Activated CD4-positive, alpha-beta memory T cell treated with anti-CD3 and anti-CD28 coated beads, Interleukin-2, amount 10 ng/mL, durations not matched to agents 7 days and 5 days (primary cell): ENCODE results near the gene GIMAP5. TPM values are rescaled to one million over a fixed set of nuclear protein-coding genes. Genes with fewer than 3 reads are reported as not detected.

Experiments used
- CTCF ChIA-PET: fragments of 350-600 bp; sonication (Branson Sonifier 250); formaldehyde crosslinking; loops from one replicate; lab custom pipeline; 2021; ENCODE audit warnings: antibody characterized with exemption, inconsistent platforms; lab: Charles Lee
- POLR2A ChIA-PET: fragments of 350-600 bp; sonication (Branson Sonifier 250); formaldehyde crosslinking; loops from one replicate; lab custom pipeline; 2021; ENCODE audit warnings: antibody characterized with exemption; lab: Charles Lee
- DNase-seq: peaks from one replicate; pipeline ENCODE4 v3.0.0-alpha.2; 2020
- H3K27ac Mint-ChIP-seq: one replicate; pipeline ENCODE4 v1.8.0; 2021; ENCODE audit warnings: mild to moderate bottlenecking, mixed read lengths
- H3K27me3 Mint-ChIP-seq: one replicate; pipeline ENCODE4 v1.8.0; 2021; ENCODE audit warnings: mixed read lengths
- H3K36me3 Mint-ChIP-seq: one replicate; pipeline ENCODE4 v1.8.0; 2021; ENCODE audit warnings: low read depth, mixed read lengths
- H3K4me1 Mint-ChIP-seq: one replicate; pipeline ENCODE4 v1.8.0; 2021; ENCODE audit warnings: mixed read lengths
- H3K4me3 Mint-ChIP-seq: one replicate; pipeline ENCODE4 v1.8.0; 2021; ENCODE audit warnings: mild to moderate bottlenecking, mixed read lengths
- H3K9me3 Mint-ChIP-seq: one replicate; pipeline ENCODE4 v1.8.0; 2021; ENCODE audit warnings: mixed read lengths
- total RNA-seq, 2 experiments: library from RNA; stranded (reverse); gene quantifications; one replicate each; pipeline ENCODE4 v1.2.3, GENCODE V29; 2021

The GIMAP5 gene
- total RNA-seq, 2 experiments from 2014 or later, result 83.9 to 84.3 TPM

- peak overlapping the region; percentile 99 for H3K4me3 Mint-ChIP-seq
- POLR2A ChIA-PET, result interaction anchor here (0.9 to 5.8 kb wide), 20 partner anchors 11 to 296 kb away, joined by 3 to 42 read pairs (median 15); partner anchors contain the start of genes GIMAP1, GIMAP2, GIMAP4 and GIMAP6
- no peaks in the 10 kb centered on the region for H3K9me3 Mint-ChIP-seq
- peaks cover 80% of the 10 kb centered on the region for H3K4me1 Mint-ChIP-seq
- DNase-seq, result no peak
- peaks cover 44% of the 10 kb centered on the region for H3K36me3 Mint-ChIP-seq
- CTCF ChIA-PET, result interaction anchor here (0.7 to 3.3 kb wide), 4 partner anchors 19 to 288 kb away, joined by 3 to 29 read pairs (median 8); no protein-coding TSS in a partner anchor
- no peaks in the 10 kb centered on the region for H3K27me3 Mint-ChIP-seq
- peak overlapping the region; percentile 94 for H3K27ac Mint-ChIP-seq
These were observed 354 bp upstream of the GIMAP5 start for GRCh38 chr7:150736864-150737263.

DNA sequence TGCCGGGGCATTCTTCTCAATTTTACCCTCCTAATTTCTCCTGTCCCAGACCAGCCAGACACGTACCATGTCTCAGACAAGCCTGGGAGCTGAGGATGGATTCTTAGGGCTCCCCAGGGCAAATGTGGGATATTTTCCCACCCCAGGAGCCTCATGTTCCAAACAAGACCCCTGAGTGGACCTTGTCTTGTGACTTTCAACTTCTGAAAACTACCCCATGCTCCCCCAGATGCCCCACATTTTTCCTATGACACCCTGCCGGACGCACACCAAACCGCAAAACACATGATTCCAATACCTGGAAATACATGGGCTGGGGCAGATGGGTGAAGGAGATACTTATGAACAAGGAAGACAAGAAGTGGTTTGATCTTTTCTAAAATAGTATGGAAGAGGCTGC, 874 bp downstream of the GIMAP5 start:
- Mint-ChIP-seq H3K27ac (peak overlapping the region; percentile 94), H3K9me3 (no peaks in the 10 kb centered on the region), H3K27me3 (no peaks in the 10 kb centered on the region), H3K4me3 (peak overlapping the region; percentile 99), H3K4me1 (peaks cover 80% of the 10 kb centered on the region), H3K36me3 (peaks cover 56% of the 10 kb centered on the region)
- CTCF ChIA-PET, result interaction anchor here (0.6 to 3.3 kb wide), 6 partner anchors 18 to 289 kb away, joined by 3 to 29 read pairs (median 8); partner anchors contain the start of genes GIMAP1 and GIMAP4
- DNase-seq, result no peak
- POLR2A ChIA-PET, result interaction anchor here (0.9 to 5.8 kb wide), 37 partner anchors 8 to 369 kb away, joined by 3 to 42 read pairs (median 5); partner anchors contain the start of genes GIMAP1, GIMAP2, GIMAP4 and GIMAP6

DNA sequence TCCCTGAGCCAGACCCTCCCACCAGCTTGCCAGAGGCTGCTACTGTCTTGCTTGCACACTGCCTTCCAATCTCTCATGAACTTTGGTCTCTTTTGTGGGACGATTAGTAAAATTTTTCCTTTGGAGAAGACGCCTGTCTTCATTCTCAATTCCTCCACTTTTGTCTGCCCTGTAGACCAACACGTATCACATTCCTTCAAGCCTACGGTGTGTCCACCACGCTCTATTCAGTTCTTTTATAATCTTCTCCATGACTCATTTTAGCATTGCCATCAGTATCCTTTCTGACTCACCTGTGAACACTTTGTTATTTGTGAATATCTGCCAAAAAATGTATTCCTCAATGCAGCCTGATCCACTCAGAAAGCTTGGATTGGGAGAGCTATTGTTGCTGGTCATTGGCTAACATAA, 1.4 kb downstream of the GIMAP5 start:
- Mint-ChIP-seq H3K4me1 (peaks cover 80% of the 10 kb centered on the region), H3K36me3 (peaks cover 61% of the 10 kb centered on the region), H3K27me3 (no peaks in the 10 kb centered on the region), H3K9me3 (no peaks in the 10 kb centered on the region), H3K27ac (peak overlapping the region; percentile 94), H3K4me3 (peak overlapping the region; percentile 99)
- no peak for DNase-seq
- POLR2A ChIA-PET, result interaction anchor here (0.9 to 5.8 kb wide), 30 partner anchors 8 to 333 kb away, joined by 3 to 42 read pairs (median 6); partner anchors contain the start of genes GIMAP1, GIMAP2, GIMAP4 and GIMAP6
- CTCF ChIA-PET, result interaction anchor here (0.6 to 3.3 kb wide), 7 partner anchors 17 to 290 kb away, joined by 3 to 29 read pairs (median 5); partner anchors contain the start of genes GIMAP1 and GIMAP4

- CTCF ChIA-PET, result interaction anchor here (0.9 to 3.3 kb wide), 6 partner anchors 17 to 290 kb away, joined by 3 to 29 read pairs (median 8); partner anchors contain the start of genes GIMAP1 and GIMAP4
- Mint-ChIP-seq H3K36me3 (peaks cover 66% of the 10 kb centered on the region), H3K4me3 (peak overlapping the region; percentile 99), H3K27me3 (no peaks in the 10 kb centered on the region), H3K9me3 (no peaks in the 10 kb centered on the region), H3K27ac (peak overlapping the region; percentile 94), H3K4me1 (peaks cover 80% of the 10 kb centered on the region)
- no peak for DNase-seq
- POLR2A ChIA-PET, result interaction anchor here (0.8 to 5.8 kb wide), 27 partner anchors 8 to 334 kb away, joined by 3 to 42 read pairs (median 6); partner anchors contain the start of genes GIMAP1, GIMAP2, GIMAP4 and GIMAP6
These were observed 1.8 kb downstream of the GIMAP5 start for GRCh38 chr7:150739033-150739432.

GRCh38 chr7:150740053-150740452, 2.8 kb downstream of the GIMAP5 start:
- CTCF ChIA-PET, result interaction anchor here (0.6 to 3.3 kb wide), 3 partner anchors 16 to 289 kb away, joined by 3 to 29 read pairs (median 5); partner anchors contain the start of genes GIMAP4 and GIMAP8
- Mint-ChIP-seq H3K4me3 (peak overlapping the region; percentile 99), H3K9me3 (no peaks in the 10 kb centered on the region), H3K36me3 (peaks cover 76% of the 10 kb centered on the region), H3K4me1 (peaks cover 80% of the 10 kb centered on the region), H3K27ac (peak overlapping the region; percentile 65), H3K27me3 (no peaks in the 10 kb centered on the region)
- POLR2A ChIA-PET, result interaction anchor here (0.6 to 5.8 kb wide), 8 partner anchors 16 to 335 kb away, joined by 4 to 42 read pairs (median 8); partner anchors contain the start of genes GIMAP1, GIMAP2, GIMAP4 and GIMAP8
- no peak for DNase-seq

GRCh38 chr7:150742286-150742968, 5.2 kb downstream of the GIMAP5 start:
- no peaks in the 10 kb centered on the region for H3K27me3 Mint-ChIP-seq
- CTCF ChIA-PET, result interaction anchor here (1.1 to 2.7 kb wide), 6 partner anchors 10 to 293 kb away, joined by 3 to 16 read pairs (median 6); partner anchors contain the start of gene GIMAP4

GRCh38 chr7:150744041-150744656, 6.9 kb downstream of the GIMAP5 start:
- ChIA-PET POLR2A (interaction anchor here (0.6 to 6.5 kb wide), 8 partner anchors 9 to 293 kb away, joined by 3 to 50 read pairs (median 22); partner anchors contain the start of genes GIMAP1, GIMAP4, GIMAP6 and GIMAP8), CTCF (interaction anchor here (0.6 to 3.1 kb wide), 6 partner anchors 11 to 339 kb away, joined by 3 to 10 read pairs (median 4); a partner anchor contains a TSS)
- H3K4me1 Mint-ChIP-seq, result peaks cover 94% of the 10 kb centered on the region
- H3K27ac Mint-ChIP-seq, result peak overlapping the region; percentile 66
- peaks cover 77% of the 10 kb centered on the region for H3K36me3 Mint-ChIP-seq
- peak overlapping the region; percentile 99 for H3K4me3 Mint-ChIP-seq
- H3K9me3 Mint-ChIP-seq, result no peaks in the 10 kb centered on the region
- DNase-seq, result no peak
- H3K27me3 Mint-ChIP-seq, result no peaks in the 10 kb centered on the region

More at GRCh38 chr7:150742286-150742968, 5.2 kb downstream of the GIMAP5 start:
- Mint-ChIP-seq H3K36me3 (peaks cover 94% of the 10 kb centered on the region), H3K4me3 (peak overlapping the region; percentile 99), H3K27ac (peak overlapping the region; percentile 65), H3K9me3 (no peaks in the 10 kb centered on the region), H3K4me1 (peaks cover 78% of the 10 kb centered on the region)
- POLR2A ChIA-PET, result interaction anchor here (0.8 to 6.5 kb wide), 12 partner anchors 10 to 292 kb away, joined by 3 to 50 read pairs (median 12); partner anchors contain the start of genes GIMAP1, GIMAP2, GIMAP4 and GIMAP7
- DNase-seq, result no peak

DNA sequence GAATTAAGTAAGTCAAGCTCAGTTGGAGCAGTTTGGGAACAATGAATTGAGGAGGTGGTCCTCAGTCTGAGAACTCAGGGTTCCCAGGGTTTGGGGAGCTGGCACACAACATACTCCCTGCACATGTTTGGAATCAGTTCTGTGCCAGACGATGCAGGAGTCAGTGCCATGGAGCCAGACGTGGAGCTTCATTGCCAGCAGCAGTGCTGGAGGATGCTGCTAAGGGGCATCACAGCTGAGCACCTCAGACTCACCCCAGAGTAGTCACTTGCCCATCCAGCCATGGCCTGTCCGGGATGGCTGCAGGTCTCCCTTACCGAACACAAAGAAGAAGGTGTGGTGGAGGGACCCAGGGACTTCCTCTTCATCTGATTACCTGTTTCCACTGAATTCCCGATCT, 7.9 kb downstream of the GIMAP5 start:
- Mint-ChIP-seq H3K4me3 (peak overlapping the region; percentile 47), H3K4me1 (peaks cover 91% of the 10 kb centered on the region), H3K27ac (peak overlapping the region; percentile 68), H3K36me3 (peaks cover 69% of the 10 kb centered on the region), H3K9me3 (no peaks in the 10 kb centered on the region), H3K27me3 (no peaks in the 10 kb centered on the region)
- ChIA-PET POLR2A (interaction anchor here (0.6 to 6.5 kb wide), 7 partner anchors 8 to 294 kb away, joined by 3 to 50 read pairs (median 29); partner anchors contain the start of genes GIMAP1, GIMAP6 and GIMAP8), CTCF (interaction anchor here (0.7 to 3.1 kb wide), 5 partner anchors 10 to 296 kb away, joined by 3 to 10 read pairs (median 4); partner anchors contain the start of gene GIMAP1)
- DNase-seq, result no peak

- peaks cover 66% of the 10 kb centered on the region for H3K36me3 Mint-ChIP-seq
- no peaks in the 10 kb centered on the region for H3K9me3 Mint-ChIP-seq
- H3K4me1 Mint-ChIP-seq, result peaks cover 90% of the 10 kb centered on the region
- peak overlapping the region; percentile 47 for H3K4me3 Mint-ChIP-seq
- CTCF ChIA-PET, result interaction anchor here (0.7 to 3.1 kb wide), 2 partner anchors 296 to 297 kb away, joined by 4 to 10 read pairs; partner anchors contain the start of gene GIMAP8
- no peaks in the 10 kb centered on the region for H3K27me3 Mint-ChIP-seq
- no peak for DNase-seq
- POLR2A ChIA-PET, result interaction anchor here (2.5 to 6.5 kb wide), 5 partner anchors 8 to 295 kb away, joined by 10 to 50 read pairs (median 33); partner anchors contain the start of genes GIMAP1 and GIMAP8
- H3K27ac Mint-ChIP-seq, result peak overlapping the region; percentile 68
These were observed 8.7 kb downstream of the GIMAP5 start for GRCh38 chr7:150745876-150746275.

DNA sequence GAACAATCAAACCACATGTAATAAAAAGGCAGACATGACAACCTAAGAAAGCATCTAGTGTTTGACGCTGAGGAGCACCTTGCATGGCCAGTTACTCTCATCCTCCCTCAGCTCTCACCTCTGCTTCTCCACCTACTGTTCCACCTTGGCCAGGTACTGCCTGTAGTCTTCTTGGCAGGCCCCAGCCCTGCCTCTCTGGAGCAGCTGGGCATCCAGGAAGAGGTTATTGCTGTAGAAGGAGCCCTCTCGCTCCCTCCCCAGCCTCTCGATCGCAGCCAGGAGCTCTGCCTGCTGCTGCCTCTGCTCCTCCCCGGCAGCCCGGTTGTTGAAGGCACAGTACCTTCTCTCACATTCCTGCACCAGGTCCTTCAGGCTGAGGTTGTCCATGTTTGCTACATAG, 9.7 kb downstream of the GIMAP5 start:
- Mint-ChIP-seq H3K36me3 (peaks cover 56% of the 10 kb centered on the region), H3K4me3 (no peak overlapping the region), H3K27me3 (no peaks in the 10 kb centered on the region), H3K27ac (peak overlapping the region; percentile 33), H3K4me1 (peaks cover 83% of the 10 kb centered on the region), H3K9me3 (no peaks in the 10 kb centered on the region)
- ChIA-PET CTCF (interaction anchor here (0.6 to 1.1 kb wide), 3 partner anchors 9 to 298 kb away, joined by 3 to 4 read pairs (median 3); no protein-coding TSS in a partner anchor), POLR2A (interaction anchor here (1.2 to 6.5 kb wide), 6 partner anchors 7 to 298 kb away, joined by 3 to 50 read pairs (median 8); partner anchors contain the start of gene GIMAP5)
- no peak for DNase-seq

- DNase-seq, result no peak
- Mint-ChIP-seq H3K9me3 (no peaks in the 10 kb centered on the region), H3K27me3 (no peaks in the 10 kb centered on the region), H3K4me1 (peaks cover 76% of the 10 kb centered on the region), H3K4me3 (no peak overlapping the region), H3K36me3 (peaks cover 41% of the 10 kb centered on the region), H3K27ac (peak overlapping the region; percentile 16)
- POLR2A ChIA-PET, result interaction anchor here (1.5 to 2.5 kb wide), 4 partner anchors 10 to 229 kb away, joined by 4 to 17 read pairs (median 6); partner anchors contain the start of genes GIMAP1 and GIMAP5
- CTCF ChIA-PET, result interaction anchor here (0.7 kb wide), 1 partner anchor 301 kb away, joined by 3 read pairs; no protein-coding TSS in a partner anchor
These were observed 11.2 kb downstream of the GIMAP5 start for GRCh38 chr7:150748376-150748775.
